Mesodermal cell (in vitro differentiated cells): ENCODE results near the gene ESAM.

Experiments
- H3K27ac ChIP-seq: 2 replicates; pipeline ENCODE4 v1.7.0; 2013; ENCODE audit warnings: mild to moderate bottlenecking, low read depth, low read length, moderate library complexity; ENCODE audit not compliant: severe bottlenecking
- H3K36me3 ChIP-seq: 2 replicates; pipeline ENCODE4 v1.7.1; 2013; ENCODE audit warnings: mild to moderate bottlenecking, low read length, moderate library complexity; ENCODE audit not compliant: control insufficient read depth, insufficient read depth
- H3K4me1 ChIP-seq: one replicate; pipeline ENCODE4 v1.7.1; 2013; ENCODE audit warnings: mild to moderate bottlenecking, low read length; ENCODE audit not compliant: insufficient read depth, control insufficient read depth, poor library complexity, severe bottlenecking
- H3K4me3 ChIP-seq: 2 replicates; pipeline ENCODE4 v1.7.0; 2013; ENCODE audit warnings: low read length, control low read depth, mild to moderate bottlenecking; ENCODE audit not compliant: insufficient read depth, poor library complexity, severe bottlenecking; ENCODE audit errors: extremely low read depth
- H3K9me3 ChIP-seq: 2 replicates; pipeline ENCODE4 v1.7.1; 2013; ENCODE audit warnings: mild to moderate bottlenecking, low read length, moderate library complexity; ENCODE audit not compliant: control insufficient read depth
- WGBS, 2 experiments: methylation state at CpG; one replicate each; pipeline ENCODE4 v1.1.5; 2013; ENCODE audit warnings: missing lambda C conversion rate in 2 of 2; ENCODE audit not compliant: insufficient coverage in 2 of 2; 5-methylcytosine and 5-hydroxymethylcytosine counted together

ESAM gene

GRCh38 chr11:124727474-124727873 lies 34.6 kb downstream of the ESAM start:
- no peaks in the 10 kb centered on the region for H3K9me3 ChIP-seq
- no peaks in the 10 kb centered on the region for H3K36me3 ChIP-seq
- H3K4me3 ChIP-seq, result no peak overlapping the region
- peaks cover 16% of the 10 kb centered on the region for H3K4me1 ChIP-seq
- H3K27ac ChIP-seq, result no peak overlapping the region
- 75 to 87% methylated on average over 3 to 4 of the region's 4 CpGs for WGBS, 2 experiments

DNA sequence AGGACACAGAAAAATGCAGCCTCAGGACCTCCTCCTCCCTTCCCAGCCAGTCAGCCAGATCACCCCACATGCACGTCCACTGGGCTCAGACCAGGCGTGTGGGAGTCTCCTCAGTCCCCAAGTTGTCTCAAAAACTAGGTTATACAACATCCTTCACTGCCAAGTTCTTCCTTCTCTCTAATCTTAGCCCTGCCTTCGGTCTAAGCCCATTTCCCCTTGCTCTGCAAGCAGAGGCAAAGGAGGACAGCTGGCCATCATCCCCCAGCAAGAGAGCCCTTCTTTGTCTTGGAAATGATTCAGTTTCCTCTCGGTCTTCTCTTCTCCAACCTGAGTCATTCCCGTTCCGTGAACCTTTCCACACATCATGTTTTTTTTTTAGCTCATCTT lies 36.4 kb downstream of the ESAM start:
- no peak overlapping the region for H3K4me3 ChIP-seq
- WGBS, 2 experiments, result 18 to 34% methylated on average over 4 to 6 of the region's 6 CpGs
- H3K4me1 ChIP-seq, result peaks cover 24% of the 10 kb centered on the region
- peak overlapping the region; percentile 70 for H3K27ac ChIP-seq
- no peaks in the 10 kb centered on the region for H3K9me3 ChIP-seq
- no peaks in the 10 kb centered on the region for H3K36me3 ChIP-seq

DNA sequence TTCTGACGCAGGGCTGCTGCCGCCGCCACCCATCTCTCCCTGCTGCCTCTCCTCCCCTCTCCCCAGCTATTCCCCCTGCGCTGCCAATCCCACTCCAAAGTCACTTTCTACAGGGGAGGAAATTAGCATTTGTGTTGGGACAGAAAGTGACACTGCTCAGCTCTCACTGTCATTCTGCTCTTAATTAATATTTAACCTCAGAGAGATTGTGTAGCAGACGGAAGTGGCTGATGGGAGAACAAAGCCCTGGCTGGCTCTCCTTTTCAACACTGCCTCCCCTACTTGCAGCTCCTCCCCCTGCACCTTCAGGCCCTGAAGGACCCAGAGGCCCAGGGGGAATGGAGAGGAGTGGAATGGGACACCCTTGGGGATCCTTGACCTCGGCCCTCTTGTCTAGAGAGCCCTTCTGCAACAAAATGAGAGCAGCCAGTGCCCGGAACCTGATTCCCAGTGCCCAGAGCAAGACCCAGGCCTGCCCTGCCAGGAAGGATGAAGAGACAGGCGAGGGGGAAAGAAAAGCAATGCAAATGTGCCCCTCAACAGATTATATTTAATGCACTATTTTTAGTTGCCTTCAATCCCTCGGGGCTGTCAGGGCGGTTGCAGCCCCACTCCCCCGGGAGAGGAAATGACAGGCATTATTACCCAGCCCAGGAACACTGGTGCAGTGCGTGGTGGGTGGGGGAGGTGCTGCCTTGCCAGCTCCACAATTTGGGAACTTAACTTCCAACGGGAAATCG lies 36.9 kb downstream of the ESAM start:
- Histone ChIP-seq H3K9me3 (no peaks in the 10 kb centered on the region), H3K27ac (peak overlapping the region; percentile 70), H3K36me3 (no peaks in the 10 kb centered on the region), H3K4me1 (peaks cover 24% of the 10 kb centered on the region), H3K4me3 (no peak overlapping the region)
- WGBS, 2 experiments, result 29 to 45% methylated on average over 1 to 10 of the region's 14 CpGs

- Histone ChIP-seq H3K36me3 (no peaks in the 10 kb centered on the region), H3K9me3 (no peaks in the 10 kb centered on the region), H3K4me1 (peaks cover 39% of the 10 kb centered on the region), H3K4me3 (no peak overlapping the region), H3K27ac (no peak overlapping the region)
- WGBS, 2 experiments, result 62 to 67% methylated on average over 5 to 6 of the region's 6 CpGs
Measured at GRCh38 chr11:124722176-124722575, 39.9 kb downstream of the ESAM start.

DNA sequence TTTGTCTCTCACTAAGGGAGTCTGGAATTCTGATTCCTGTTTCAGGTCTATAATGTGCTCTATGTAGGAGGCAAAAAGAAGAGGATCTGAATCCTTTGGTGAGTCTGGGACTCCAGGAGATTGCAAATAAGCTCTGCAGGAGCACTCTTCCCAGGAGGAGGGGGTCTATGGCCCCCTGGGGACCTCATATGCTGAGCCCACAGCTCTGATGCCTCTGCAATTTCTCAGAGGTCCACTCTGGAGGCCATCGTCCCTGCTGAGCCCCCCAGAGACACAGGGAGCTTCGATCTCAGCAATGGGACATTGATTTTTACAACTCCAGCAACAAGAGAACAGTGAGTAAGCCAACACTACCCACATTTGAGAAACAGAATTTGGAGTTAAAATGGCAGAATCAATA lies 42.6 kb downstream of the ESAM start:
- H3K9me3 ChIP-seq, result no peaks in the 10 kb centered on the region
- no peak overlapping the region for H3K4me3 ChIP-seq
- H3K27ac ChIP-seq, result no peak overlapping the region
- 0% methylated on average over 1 of the region's 2 CpGs; no CpG with 5 or more reads in 1 of the 2 experiments for WGBS, 2 experiments
- H3K4me1 ChIP-seq, result peaks cover 22% of the 10 kb centered on the region
- no peaks in the 10 kb centered on the region for H3K36me3 ChIP-seq

GRCh38 chr11:124718801-124719200 lies 43.3 kb downstream of the ESAM start:
- Histone ChIP-seq H3K27ac (no peak overlapping the region), H3K4me3 (no peak overlapping the region), H3K36me3 (no peaks in the 10 kb centered on the region), H3K4me1 (peaks cover 22% of the 10 kb centered on the region), H3K9me3 (no peaks in the 10 kb centered on the region)
- WGBS, 2 experiments, result 26 to 28% methylated on average over 11 to 12 of the region's 14 CpGs

- 6 to 7% methylated on average over 19 to 20 of the region's 45 CpGs for WGBS, 2 experiments
- Histone ChIP-seq H3K36me3 (no peaks in the 10 kb centered on the region), H3K4me1 (peaks cover 22% of the 10 kb centered on the region), H3K4me3 (peak overlapping the region; percentile 32), H3K9me3 (no peaks in the 10 kb centered on the region), H3K27ac (no peak overlapping the region)
Measured at GRCh38 chr11:124717786-124718651, 44.1 kb downstream of the ESAM start.

DNA sequence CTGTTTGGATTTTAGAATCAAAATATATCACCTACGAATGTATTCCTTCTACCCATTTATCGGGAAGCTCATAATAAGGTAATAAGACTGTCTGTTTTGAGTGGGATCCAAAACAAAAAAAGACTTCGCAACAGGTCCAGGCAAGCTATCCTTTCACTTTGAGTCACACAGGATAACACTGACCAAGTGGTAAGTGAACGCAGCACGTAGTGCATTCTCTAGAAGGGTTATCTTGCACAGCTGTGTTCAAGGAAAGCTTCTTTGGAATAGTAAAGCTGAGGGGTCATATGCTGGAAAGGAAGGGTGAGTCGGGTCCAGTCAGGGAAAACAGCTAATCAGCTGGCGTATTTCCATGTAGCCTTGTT lies 44.7 kb downstream of the ESAM start:
- Histone ChIP-seq H3K9me3 (no peaks in the 10 kb centered on the region), H3K4me1 (peaks cover 22% of the 10 kb centered on the region), H3K36me3 (no peaks in the 10 kb centered on the region), H3K4me3 (no peak overlapping the region), H3K27ac (no peak overlapping the region)
- WGBS, 2 experiments, result 65 to 72% methylated on average over 4 to 5 of the region's 7 CpGs

DNA sequence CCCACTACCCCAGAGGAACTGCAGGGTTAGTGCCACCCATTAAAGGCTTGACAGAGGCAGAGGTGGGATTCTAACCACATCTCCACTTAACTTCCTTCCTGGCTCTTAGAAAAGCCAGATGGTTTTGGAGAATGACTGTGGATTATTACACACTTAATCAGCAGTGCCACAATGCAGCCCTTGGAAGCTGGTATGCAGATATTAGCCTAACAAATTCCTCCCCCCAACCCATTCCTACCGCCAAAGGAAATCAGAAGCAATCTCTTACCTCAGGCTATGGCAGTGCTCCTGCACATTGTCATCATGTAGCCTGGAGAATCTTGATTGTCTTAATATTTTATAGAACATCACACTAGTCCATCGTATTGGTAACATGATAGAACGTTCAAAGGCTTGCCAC lies 45.5 kb downstream of the ESAM start:
- 20% methylated on average over 1 of the region's 3 CpGs; no CpG with 5 or more reads in 1 of the 2 experiments for WGBS, 2 experiments
- H3K27ac ChIP-seq, result no peak overlapping the region
- H3K9me3 ChIP-seq, result no peaks in the 10 kb centered on the region
- H3K4me1 ChIP-seq, result peaks cover 19% of the 10 kb centered on the region
- H3K36me3 ChIP-seq, result no peaks in the 10 kb centered on the region
- H3K4me3 ChIP-seq, result no peak overlapping the region

DNA sequence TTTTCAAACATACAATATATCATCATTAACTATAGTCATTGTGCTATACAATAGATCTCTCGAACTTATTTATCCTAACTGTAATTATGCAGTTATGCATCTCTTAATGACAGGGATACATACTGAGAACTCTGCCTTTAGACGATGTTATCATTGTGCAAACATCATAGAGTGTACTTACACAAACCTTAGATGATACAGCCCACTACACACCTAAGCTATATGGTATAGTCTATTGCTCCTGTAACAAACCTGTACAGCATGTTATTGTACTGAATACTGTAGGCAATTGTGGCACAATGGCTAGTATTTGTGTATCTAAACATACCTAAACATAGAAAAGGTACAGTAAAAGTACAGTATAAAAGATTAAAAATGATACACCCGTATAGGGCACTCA lies 49.7 kb downstream of the ESAM start:
- Histone ChIP-seq H3K4me3 (no peak overlapping the region), H3K9me3 (peaks cover 3% of the 10 kb centered on the region), H3K27ac (no peak overlapping the region), H3K4me1 (peaks cover 1% of the 10 kb centered on the region), H3K36me3 (no peaks in the 10 kb centered on the region)
- WGBS, 2 experiments, result no CpG with 5 or more reads among the region's 3 CpGs

DNA sequence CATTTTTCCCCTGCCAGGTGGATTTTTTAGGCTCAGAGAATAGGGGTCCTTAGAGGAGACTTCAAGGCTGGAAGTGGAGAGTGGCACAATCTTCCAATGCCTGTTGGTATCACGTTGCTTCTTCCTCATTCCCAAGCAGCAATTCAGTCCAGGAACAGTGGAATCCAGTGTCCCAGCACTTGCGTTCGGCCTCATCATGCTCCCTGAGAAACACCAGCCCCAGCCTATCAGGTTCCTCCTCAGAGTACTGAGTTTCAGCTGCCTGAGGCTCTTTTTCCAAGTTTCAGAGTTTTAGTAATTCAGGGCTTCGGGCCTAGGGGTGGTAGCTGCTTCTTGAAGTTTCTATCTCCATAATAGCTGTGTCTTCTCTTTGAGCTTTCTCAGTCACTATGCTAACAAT lies 54.3 kb downstream of the ESAM start:
- Histone ChIP-seq H3K9me3 (peaks cover 3% of the 10 kb centered on the region), H3K4me1 (no peaks in the 10 kb centered on the region), H3K36me3 (no peaks in the 10 kb centered on the region), H3K27ac (no peak overlapping the region), H3K4me3 (no peak overlapping the region)
- WGBS, 2 experiments, result 88 to 89% methylated on average over 3 of the region's 4 CpGs
